ENCODE data around the gene APIP.

- no peak for TF ChIP-seq REST (IDR thresholded peaks at IDR 0.05; ENCODE audit: low read depth)
- no peak for TF ChIP-seq TAF1 (IDR thresholded peaks at IDR 0.05; ENCODE audit: low read depth)
- TF ChIP-seq YY1 (IDR thresholded peaks at IDR 0.05; ENCODE audit: low read depth), result no peak
- no peak for TF ChIP-seq RAD21 (IDR thresholded peaks at IDR 0.05; ENCODE audit: low read depth)
- no peak for TF ChIP-seq EGR1 (IDR thresholded peaks at IDR 0.05)
- no peak for TF ChIP-seq MAX (IDR thresholded peaks at IDR 0.05)
- no peak for TF ChIP-seq TCF12 (IDR thresholded peaks at IDR 0.05; ENCODE audit: low read depth)
- TF ChIP-seq NFIC (IDR thresholded peaks at IDR 0.05), result no peak
- TF ChIP-seq FOXM1 (IDR thresholded peaks at IDR 0.05; ENCODE audit: borderline replicate concordance, low read depth), result no peak
- no peak for TF ChIP-seq CEBPB (IDR thresholded peaks at IDR 0.05)
- no peak for TF ChIP-seq EP300 (IDR thresholded peaks at IDR 0.05; ENCODE audit: borderline replicate concordance)
These were observed 65.8 kb downstream of the APIP start for GRCh38 chr11:34850334-34850733.

Measured in Ishikawa (cell line).